ENCODE results near the gene GJE1. TPM values are rescaled to one million over a fixed set of nuclear protein-coding genes. Genes with fewer than 3 reads are reported as not detected.

GJE1 gene
- total RNA-seq, 1 experiment from 2014 or later, result not detected

- no peak for DNase-seq (ENCODE audit: low read depth)
Measured at GRCh38 chr6:142162780-142163179, 30.1 kb downstream of the GJE1 start.

GRCh38 chr6:142165227-142165626 is 32.5 kb downstream of the GJE1 start:
- DNase-seq (ENCODE audit: low read depth), result no peak

GRCh38 chr6:142167071-142167470 is 34.3 kb downstream of the GJE1 start:
- DNase-seq (ENCODE audit: low read depth), result no peak

GRCh38 chr6:142167486-142167885 is 34.8 kb downstream of the GJE1 start:
- no peak for DNase-seq (ENCODE audit: low read depth)

- no peak for DNase-seq (ENCODE audit: low read depth)
Measured at GRCh38 chr6:142171351-142171750, 38.6 kb downstream of the GJE1 start.

- no peak for DNase-seq (ENCODE audit: low read depth)
Measured at GRCh38 chr6:142172758-142173157, 40.0 kb downstream of the GJE1 start.

GRCh38 chr6:142173980-142174379 is 41.3 kb downstream of the GJE1 start:
- no peak for DNase-seq (ENCODE audit: low read depth)

GRCh38 chr6:142174703-142175102 is 42.0 kb downstream of the GJE1 start:
- DNase-seq (ENCODE audit: low read depth), result no peak

GRCh38 chr6:142178129-142178528 is 45.4 kb downstream of the GJE1 start:
- DNase-seq (ENCODE audit: low read depth), result no peak

- DNase-seq (ENCODE audit: low read depth), result no peak
Measured at GRCh38 chr6:142182004-142182403, 49.3 kb downstream of the GJE1 start.

GRCh38 chr6:142183351-142183750 is 50.6 kb downstream of the GJE1 start:
- DNase-seq (ENCODE audit: low read depth), result no peak

GRCh38 chr6:142184307-142184706 is 51.6 kb downstream of the GJE1 start:
- DNase-seq (ENCODE audit: low read depth), result no peak

Other genes starting within 250 kb of the GJE1 start
- not detected in 2 replicates for gene NMBR, start 14.2 kb downstream of the GJE1 start, total RNA-seq (2014; rRNA removed; shearing (Covaris generic))
- gene VTA1, start 14.3 kb downstream of the GJE1 start, total RNA-seq (2014; rRNA removed; shearing (Covaris generic)), result 66.1 and 83.5 TPM in 2 replicates
- 12.3 and 12.7 TPM in 2 replicates for gene ADGRG6, start 169.1 kb downstream of the GJE1 start, total RNA-seq (2014; rRNA removed; shearing (Covaris generic))

All from HT1080 (cell line).